ENCODE measurements around the gene SLC30A4. TPM values are rescaled to one million over a fixed set of nuclear protein-coding genes. Genes with fewer than 3 reads are reported as not detected.
A peak's percentile ranks its signal among the peaks of the same experiment; 100 is the strongest.

SLC30A4 gene
- total RNA-seq, 1 donor from 2014 or later, result 15.4 TPM

- TF ChIP-seq CTCF (IDR thresholded peaks at IDR 0.05; ENCODE audit: unreplicated experiment), result no peak
- Mint-ChIP-seq H3K27me3 (ENCODE audit: low read depth) (no peaks in the 10 kb centered on the region), H3K27ac (no peak overlapping the region), H3K4me3 (no peak overlapping the region), H3K36me3 (peaks cover 7% of the 10 kb centered on the region), H3K9me3 (no peaks in the 10 kb centered on the region), H3K4me1 (peaks cover 7% of the 10 kb centered on the region)
- DNase-seq (ENCODE audit: low spot score in 2 of 2, unreplicated experiment in 2 of 2), result no peak
Measured at GRCh38 chr15:45481135-45481534, 41.4 kb downstream of the SLC30A4 start.

GRCh38 chr15:45476410-45476809 is 46.1 kb downstream of the SLC30A4 start:
- Mint-ChIP-seq H3K27me3 (ENCODE audit: low read depth) (peaks cover 11% of the 10 kb centered on the region), H3K27ac (no peak overlapping the region), H3K9me3 (no peaks in the 10 kb centered on the region), H3K4me1 (peaks cover 18% of the 10 kb centered on the region), H3K36me3 (peaks cover 2% of the 10 kb centered on the region), H3K4me3 (no peak overlapping the region)
- no peak for TF ChIP-seq CTCF (IDR thresholded peaks at IDR 0.05; ENCODE audit: unreplicated experiment)
- no peak for DNase-seq (ENCODE audit: low spot score in 2 of 2, unreplicated experiment in 2 of 2)

GRCh38 chr15:45474799-45475198 is 47.8 kb downstream of the SLC30A4 start:
- no peak for TF ChIP-seq CTCF (IDR thresholded peaks at IDR 0.05; ENCODE audit: unreplicated experiment)
- peaks cover 2% of the 10 kb centered on the region for H3K36me3 Mint-ChIP-seq
- no peak for DNase-seq (ENCODE audit: low spot score in 2 of 2, unreplicated experiment in 2 of 2)
- peaks cover 18% of the 10 kb centered on the region for H3K4me1 Mint-ChIP-seq
- H3K27me3 Mint-ChIP-seq (ENCODE audit: low read depth), result peaks cover 21% of the 10 kb centered on the region
- no peak overlapping the region for H3K4me3 Mint-ChIP-seq
- no peak overlapping the region for H3K27ac Mint-ChIP-seq
- H3K9me3 Mint-ChIP-seq, result no peaks in the 10 kb centered on the region

- Mint-ChIP-seq H3K4me1 (peaks cover 18% of the 10 kb centered on the region), H3K36me3 (no peaks in the 10 kb centered on the region), H3K9me3 (no peaks in the 10 kb centered on the region), H3K27me3 (ENCODE audit: low read depth) (peaks cover 37% of the 10 kb centered on the region), H3K27ac (peak overlapping the region; percentile 7), H3K4me3 (no peak overlapping the region)
- no peak for TF ChIP-seq CTCF (IDR thresholded peaks at IDR 0.05; ENCODE audit: unreplicated experiment)
- no peak for DNase-seq (ENCODE audit: low spot score in 2 of 2, unreplicated experiment in 2 of 2)
Measured at GRCh38 chr15:45473068-45473467, 49.5 kb downstream of the SLC30A4 start.

- TF ChIP-seq CTCF (IDR thresholded peaks at IDR 0.05; ENCODE audit: unreplicated experiment), result no peak
- no peaks in the 10 kb centered on the region for H3K36me3 Mint-ChIP-seq
- H3K9me3 Mint-ChIP-seq, result no peaks in the 10 kb centered on the region
- no peak for DNase-seq (ENCODE audit: low spot score in 2 of 2, unreplicated experiment in 2 of 2)
- H3K4me3 Mint-ChIP-seq, result no peak overlapping the region
- peaks cover 10% of the 10 kb centered on the region for H3K4me1 Mint-ChIP-seq
- peaks cover 42% of the 10 kb centered on the region for H3K27me3 Mint-ChIP-seq (ENCODE audit: low read depth)
- no peak overlapping the region for H3K27ac Mint-ChIP-seq
Measured at GRCh38 chr15:45471151-45471550, 51.4 kb downstream of the SLC30A4 start.

GRCh38 chr15:45469441-45469840 is 53.1 kb downstream of the SLC30A4 start:
- Mint-ChIP-seq H3K27me3 (ENCODE audit: low read depth) (peaks cover 42% of the 10 kb centered on the region), H3K4me1 (peaks cover 10% of the 10 kb centered on the region), H3K36me3 (no peaks in the 10 kb centered on the region), H3K9me3 (no peaks in the 10 kb centered on the region), H3K4me3 (no peak overlapping the region), H3K27ac (no peak overlapping the region)
- no peak for DNase-seq (ENCODE audit: low spot score in 2 of 2, unreplicated experiment in 2 of 2)
- TF ChIP-seq CTCF (IDR thresholded peaks at IDR 0.05; ENCODE audit: unreplicated experiment), result no peak

Measured in mesothelial cell of epicardium (in vitro differentiated cells).